T-helper 22 cell (primary cell): Measurements from ENCODE around the gene SMAD3.

Source experiments
- DNase-seq: peaks from one replicate; pipeline ENCODE4 v3.0.0-alpha.2; 2020; ENCODE audit warnings: low read depth

Gene SMAD3

GRCh38 chr15:67097424-67097823 lies 32.0 kb downstream of the SMAD3 start:
- no peak for DNase-seq

DNA sequence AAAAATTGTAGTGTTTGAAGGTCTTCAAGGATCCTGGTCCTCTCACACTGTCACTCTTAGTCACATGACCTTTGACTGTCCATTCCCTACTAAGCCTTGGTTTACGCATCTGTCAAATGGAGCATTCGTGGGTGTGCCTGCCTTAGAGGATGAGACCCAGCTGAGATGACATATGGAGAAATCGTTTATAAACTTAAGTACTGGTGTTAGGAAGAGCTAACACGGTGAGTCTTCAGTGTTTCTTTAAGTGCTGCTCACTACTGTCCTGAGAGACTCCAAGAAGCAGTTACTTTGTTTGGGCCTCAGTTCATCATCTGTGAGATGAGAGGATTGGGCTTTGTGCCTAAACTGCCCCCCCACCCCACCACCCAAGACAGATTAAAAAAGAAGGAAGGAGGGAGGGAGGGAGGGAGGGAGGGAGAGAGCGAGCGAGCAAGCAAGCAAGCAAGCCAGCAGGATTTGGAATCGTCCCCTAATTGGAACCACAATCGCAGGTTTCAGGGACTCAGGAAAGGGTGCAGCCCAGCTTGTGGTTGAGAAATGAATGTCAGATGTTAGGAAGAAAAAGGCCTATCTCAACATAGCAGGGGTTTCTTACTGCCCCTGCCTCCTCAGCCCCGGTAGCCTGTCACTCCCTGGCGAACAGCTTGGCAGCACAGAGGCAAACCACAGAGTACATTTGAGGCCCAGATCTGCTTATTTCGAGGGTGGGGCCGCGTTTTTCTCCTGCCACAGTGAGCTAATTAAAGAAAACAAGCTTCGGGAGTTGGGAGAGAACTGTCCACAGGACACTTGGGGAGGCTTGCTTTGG lies 32.7 kb downstream of the SMAD3 start:
- peak; percentile 13 for DNase-seq

DNA sequence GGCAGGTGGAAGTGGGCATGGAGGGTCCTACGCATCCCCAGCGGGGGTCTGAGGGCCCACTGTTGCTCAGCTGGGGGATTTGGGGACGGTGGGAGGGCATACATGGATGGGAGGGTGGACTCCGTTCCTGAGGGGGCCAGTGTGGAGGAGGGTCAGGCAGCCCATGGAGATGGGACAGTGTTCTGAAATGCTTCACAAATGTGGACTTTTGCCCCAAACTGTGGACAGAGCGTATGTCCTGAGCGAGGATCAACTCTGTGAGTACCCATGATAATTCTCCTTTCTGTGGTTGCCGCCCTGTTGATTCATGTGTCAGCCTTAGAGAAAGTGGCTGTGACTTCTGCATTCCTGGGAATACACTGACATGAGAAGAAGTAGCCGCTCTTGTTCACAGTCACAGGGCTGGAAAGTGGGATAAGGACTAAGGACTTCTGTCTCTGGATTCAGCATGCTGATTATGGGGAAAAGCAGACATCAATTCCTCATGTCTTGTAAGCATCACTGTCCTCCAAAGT lies 33.4 kb downstream of the SMAD3 start:
- DNase-seq = no peak

DNA sequence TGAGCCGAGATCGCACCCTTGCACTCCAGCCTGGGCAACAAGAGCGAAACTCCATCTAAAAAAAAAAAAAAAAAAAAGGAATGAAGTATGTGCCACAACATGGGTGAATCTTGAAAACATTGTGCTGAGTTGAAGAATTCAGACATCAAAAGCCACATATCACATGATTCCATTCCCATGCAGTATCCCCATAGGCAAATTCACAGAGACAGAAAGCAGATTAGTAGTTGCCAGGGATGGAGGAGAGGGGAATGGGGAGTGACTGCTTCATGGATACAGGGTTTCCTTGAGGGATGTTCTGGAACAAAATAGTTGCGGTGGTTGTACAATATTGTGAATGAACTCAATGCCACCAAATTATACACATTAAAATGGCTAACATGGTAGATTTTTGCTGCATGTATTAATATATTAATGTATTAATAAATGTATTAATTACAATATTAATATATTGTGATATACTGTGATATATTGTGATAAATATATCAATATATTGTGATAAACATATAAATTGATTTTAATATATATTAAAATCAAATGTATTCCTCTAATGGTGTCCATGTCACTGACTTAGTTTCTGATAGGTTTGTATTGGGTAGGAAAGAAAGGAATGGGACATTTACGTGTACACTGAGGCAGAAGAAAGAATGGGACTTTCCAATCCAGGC lies 34.9 kb downstream of the SMAD3 start:
- no peak for DNase-seq

GRCh38 chr15:67100801-67101581 lies 35.6 kb downstream of the SMAD3 start:
- no peak for DNase-seq

DNA sequence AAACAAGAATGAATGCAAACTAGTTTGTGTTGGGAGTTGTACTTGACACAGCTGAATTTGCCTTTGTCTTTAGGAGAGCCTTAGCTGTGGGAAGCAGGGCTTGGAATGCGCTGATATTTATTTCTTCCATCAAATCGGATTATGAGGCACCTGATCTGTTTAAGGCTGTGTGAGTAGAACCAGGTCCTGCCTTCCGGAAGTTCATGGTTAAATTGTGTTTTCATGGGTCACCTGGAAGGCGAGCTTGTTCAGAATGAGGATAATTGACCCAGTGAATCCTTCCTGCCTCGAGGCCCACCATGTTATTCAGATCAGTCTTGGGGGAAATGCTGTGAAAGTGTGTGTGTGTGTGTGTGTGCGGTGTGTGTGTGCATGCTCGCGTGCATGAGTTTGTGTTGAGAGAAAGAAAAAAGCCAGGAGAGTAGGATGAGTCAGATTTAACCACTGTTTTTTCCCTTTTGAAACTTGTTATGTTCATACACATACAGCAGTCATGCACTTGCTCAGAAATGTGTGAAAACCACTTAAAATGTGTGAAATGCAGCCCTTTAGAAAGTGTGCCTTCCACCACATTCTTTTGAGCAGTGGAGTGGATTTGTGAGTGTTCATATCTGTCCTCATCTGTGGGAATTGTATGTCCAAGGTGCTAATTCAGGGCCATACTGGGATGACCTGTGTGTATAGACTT lies 36.7 kb downstream of the SMAD3 start:
- DNase-seq = peak; percentile 9

DNA sequence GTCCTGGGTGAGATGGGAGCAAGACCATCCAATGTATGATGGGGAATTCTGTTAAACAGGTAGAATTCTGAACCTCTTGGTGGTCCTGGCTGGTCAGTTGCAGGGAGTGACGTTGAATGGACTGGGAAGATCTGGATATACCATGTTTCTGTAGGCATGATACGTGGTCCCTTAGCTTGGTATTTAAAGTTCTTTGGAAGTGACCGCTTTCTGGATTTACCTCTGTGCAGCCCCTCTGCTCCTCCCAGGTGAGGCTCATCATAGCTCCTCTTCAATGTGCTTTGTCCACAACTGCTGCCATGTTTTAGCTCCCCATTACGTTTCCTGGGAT lies 37.2 kb downstream of the SMAD3 start:
- DNase-seq = no peak

GRCh38 chr15:67103021-67103420 lies 37.6 kb downstream of the SMAD3 start:
- DNase-seq = no peak

GRCh38 chr15:67103432-67103831 lies 38.0 kb downstream of the SMAD3 start:
- DNase-seq = no peak

DNA sequence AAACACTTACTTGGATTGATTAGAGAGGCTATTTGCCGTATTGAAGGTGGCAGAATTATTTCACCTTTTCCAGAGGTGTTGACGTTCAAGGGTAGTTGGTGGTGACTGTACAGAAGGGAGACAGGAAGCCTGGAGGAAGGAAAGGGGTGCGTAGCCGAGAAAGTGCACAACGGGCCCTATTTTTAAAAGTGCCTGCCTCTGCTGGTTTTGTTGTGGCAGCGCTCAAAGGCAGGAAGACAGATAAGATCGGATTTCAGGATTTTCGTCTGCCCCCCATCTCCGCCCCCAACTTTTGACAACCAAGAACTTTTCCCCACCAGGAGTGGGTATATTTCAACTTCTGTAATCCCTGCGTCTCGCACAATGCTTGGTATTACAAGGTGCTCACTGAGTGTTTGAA lies 38.5 kb downstream of the SMAD3 start:
- DNase-seq = peak; percentile 26

DNA sequence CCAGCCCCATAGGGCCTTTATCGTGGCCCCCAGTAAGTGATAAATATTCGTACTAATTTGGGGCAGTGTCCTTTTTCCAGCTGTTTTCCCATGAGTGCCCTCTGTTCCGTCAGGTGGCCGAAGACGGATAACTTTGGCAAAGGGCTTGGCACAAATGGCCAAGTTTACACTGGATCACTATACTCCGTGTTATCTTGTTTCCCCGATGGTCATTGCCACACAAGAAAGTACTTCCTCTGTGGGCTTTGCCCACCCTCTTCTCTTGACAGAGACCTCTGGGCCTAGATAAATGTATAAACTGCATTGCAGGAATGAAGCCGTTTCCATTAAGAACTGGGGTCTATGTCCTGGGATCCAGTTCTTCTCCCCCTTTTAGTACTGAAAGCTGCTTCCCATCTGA lies 39.1 kb downstream of the SMAD3 start:
- no peak for DNase-seq

DNA sequence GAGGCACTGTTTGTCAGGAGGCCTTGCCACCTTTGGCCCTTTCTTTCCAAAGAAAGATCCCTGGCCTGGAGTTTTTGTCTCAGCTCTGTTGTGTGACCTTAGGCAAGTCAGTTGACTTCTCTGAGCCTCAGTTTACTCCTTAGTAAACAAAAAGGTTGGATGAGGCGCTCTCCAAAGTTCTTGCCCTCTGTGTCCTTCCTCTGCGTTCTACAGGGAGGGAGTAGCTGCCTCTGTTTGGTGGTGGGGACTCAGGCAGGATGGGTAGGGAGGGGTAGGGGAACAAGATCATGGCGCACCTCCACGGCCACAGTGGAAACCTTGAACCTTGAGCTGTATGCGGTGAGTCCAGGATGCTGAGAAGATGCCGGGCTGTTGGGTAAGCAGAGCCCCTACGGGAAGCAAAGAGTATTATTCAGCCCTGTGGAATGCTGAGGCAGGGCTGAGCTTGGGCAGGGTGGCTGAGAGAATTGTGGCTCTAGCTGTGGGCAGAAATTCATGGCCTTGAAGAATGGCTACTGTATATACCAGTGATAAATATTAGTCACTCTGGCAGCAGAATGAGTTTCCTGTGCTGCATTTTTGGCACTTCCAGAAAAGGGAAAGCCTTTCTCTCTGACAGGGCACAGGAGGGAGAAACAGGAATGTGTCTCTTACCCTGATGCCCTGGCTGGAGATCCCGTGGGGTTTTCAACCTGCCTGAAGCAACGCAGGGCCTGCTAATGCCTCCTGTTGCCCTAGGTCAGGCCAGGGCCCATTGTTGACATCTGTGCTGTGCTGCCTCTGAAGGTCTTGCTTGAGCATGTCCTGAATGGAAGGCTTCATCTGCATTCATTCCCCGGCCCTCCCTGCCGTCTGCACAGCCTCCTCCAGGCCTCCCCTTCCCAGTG lies 39.9 kb downstream of the SMAD3 start:
- DNase-seq = no peak

- no peak for DNase-seq
These were observed 40.8 kb downstream of the SMAD3 start for GRCh38 chr15:67105991-67106763.

- no peak for DNase-seq
These were observed 41.3 kb downstream of the SMAD3 start for GRCh38 chr15:67106764-67107013.

DNA sequence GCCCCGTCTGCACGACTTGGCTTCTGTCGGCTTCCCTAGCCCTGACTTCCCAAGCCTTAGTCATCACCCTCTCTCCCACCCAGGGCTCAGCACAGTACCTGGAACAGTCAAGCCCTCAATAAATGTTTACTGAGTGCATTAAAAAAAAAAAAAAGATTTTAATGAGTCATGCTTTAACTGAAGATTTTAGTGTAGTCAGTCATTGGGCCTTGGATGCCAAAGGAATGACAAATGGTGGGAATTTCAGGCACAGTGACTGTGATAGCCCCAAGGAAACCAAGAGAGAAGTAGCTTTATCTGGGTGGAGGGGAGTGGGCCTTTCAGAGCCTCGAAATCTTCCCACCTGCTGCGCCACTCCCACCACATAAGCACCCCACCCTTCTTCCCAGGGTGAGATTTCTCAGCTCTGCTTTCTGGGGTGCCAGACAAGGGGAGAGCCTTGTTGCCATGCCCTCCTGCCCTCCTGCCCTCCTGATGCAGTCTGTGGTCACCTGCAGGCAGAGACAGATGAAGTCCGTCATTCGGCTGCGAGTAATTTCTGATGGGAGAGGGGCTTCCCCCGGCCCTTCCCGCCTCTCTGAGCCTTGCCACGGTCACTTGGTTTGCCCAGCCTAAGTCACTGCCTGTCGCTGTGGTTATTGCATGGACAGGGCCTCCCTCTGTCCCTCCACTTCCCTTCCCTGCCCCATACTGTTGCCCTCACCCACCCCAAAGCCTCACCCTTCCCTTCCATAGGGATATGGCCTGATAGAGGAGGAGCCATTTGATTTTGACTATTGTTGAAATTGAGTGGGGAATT lies 41.8 kb downstream of the SMAD3 start:
- DNase-seq = no peak

DNA sequence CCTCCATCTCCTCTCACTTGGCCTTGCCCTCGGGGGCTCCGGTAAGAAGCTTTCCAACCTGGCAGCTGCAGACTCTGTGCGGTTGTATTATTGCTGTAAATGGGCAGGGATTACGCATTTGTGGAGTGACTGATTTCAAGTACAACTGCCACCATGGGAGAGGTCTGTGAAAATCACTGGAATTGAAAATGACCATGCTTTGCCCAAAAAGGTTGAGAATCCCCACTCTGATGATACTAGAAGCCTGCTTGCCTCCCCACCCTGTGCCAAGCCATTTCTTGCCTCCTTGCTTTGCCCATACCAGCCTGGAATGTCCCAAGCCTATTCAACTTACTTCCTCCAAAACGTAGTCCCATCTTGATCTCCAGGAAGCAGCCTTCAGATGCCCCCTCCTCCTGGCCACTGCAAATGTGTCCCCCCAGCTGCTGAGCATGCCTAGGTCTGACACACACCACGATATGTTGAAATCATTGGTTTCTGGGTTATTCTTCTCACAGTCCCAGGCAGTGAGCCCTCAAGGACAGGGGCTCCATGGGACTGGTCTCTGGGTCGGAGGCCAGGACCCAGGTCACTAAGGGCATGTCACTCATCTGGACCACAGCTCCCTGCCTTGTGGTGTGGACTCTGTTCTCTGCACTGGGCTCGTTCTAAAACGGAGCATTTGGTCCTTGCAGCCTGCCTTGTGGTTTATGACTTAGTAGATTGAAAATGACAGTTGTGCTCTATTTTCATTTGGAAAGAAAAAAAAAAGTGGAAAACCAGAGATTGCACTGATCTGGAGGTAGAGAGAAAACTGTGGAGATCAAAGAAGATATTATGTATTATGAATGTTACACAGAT lies 42.9 kb downstream of the SMAD3 start:
- no peak for DNase-seq

- DNase-seq = no peak
These were observed 44.0 kb downstream of the SMAD3 start for GRCh38 chr15:67109141-67110034.

- no peak for DNase-seq
These were observed 45.0 kb downstream of the SMAD3 start for GRCh38 chr15:67110361-67110781.
